Endothelial cell of umbilical vein (primary cell): ENCODE data around the gene ARHGEF16. TPM values are rescaled to one million over a fixed set of nuclear protein-coding genes. Genes with fewer than 3 reads are reported as not detected.

ENCODE experiments used
- BruUV-seq: library from RNA; stranded (reverse); fragments of 400-500 nt; replicated peaks from 2 replicates; lab custom pipeline; 2021; lab: Mats Ljungman, UMichigan
- CTCF ChIA-PET: fragments of 300-600, 350-600 bp; sonication (Branson Sonifier 250); formaldehyde crosslinking; loops from one replicate; lab custom pipeline; 2021; ENCODE audit warnings: antibody characterized with exemption, inconsistent platforms; lab: Charles Lee
- POLR2A ChIA-PET: fragments of 300-600, 350-600 bp; sonication (Branson Sonifier 250); formaldehyde crosslinking; loops from one replicate; lab custom pipeline; 2021; ENCODE audit warnings: antibody characterized with exemption, inconsistent platforms; lab: Charles Lee
- DNase-seq: peaks from one replicate; pipeline ENCODE4 v3.0.0-alpha.2; 2011; ENCODE audit warnings: low read depth, low spot score
- FAIRE-seq: peaks from 2 replicates; lab custom pipeline; 2011; peaks lifted over from hg19 to GRCh38; lab: Jason Lieb, UNC
- H2AFZ ChIP-seq: 2 replicates; pipeline ENCODE4 v1.6.0; 2012; ENCODE audit warnings: low read depth, low read length, control low read depth, inconsistent platforms
- H3K27ac ChIP-seq: 2 replicates; pipeline ENCODE4 v1.5.1; 2011; ENCODE audit warnings: low read depth, mild to moderate bottlenecking, control low read depth, low read length, moderate library complexity; ENCODE audit not compliant: insufficient read depth
- H3K27me3 ChIP-seq, 2 experiments: 2 replicates each; pipeline versions ENCODE4 v1.6.0 to v1.6.1; 2011; ENCODE audit warnings: low read length in 2 of 2, mixed read lengths in 1 of 2; ENCODE audit not compliant: control insufficient read depth in 2 of 2, insufficient read depth in 2 of 2
- H3K36me3 ChIP-seq, 2 experiments: 2 replicates in 1 of 2; 3 replicates in 1 of 2; pipeline ENCODE4 v1.5.1; 2011; ENCODE audit warnings: low read length in 2 of 2, mild to moderate bottlenecking in 1 of 2, moderate library complexity in 1 of 2; ENCODE audit not compliant: control insufficient read depth in 2 of 2, insufficient read depth in 2 of 2; ENCODE audit errors: extremely low read depth in 1 of 2
- H3K4me1 ChIP-seq: 3 replicates; pipeline ENCODE4 v1.5.1; 2011; ENCODE audit warnings: mild to moderate bottlenecking, low read length; ENCODE audit not compliant: control insufficient read depth, insufficient read depth; ENCODE audit errors: extremely low read depth
- H3K4me2 ChIP-seq: 2 replicates; pipeline ENCODE4 v1.6.1; 2011; ENCODE audit warnings: low read length, control low read depth, mixed read lengths; ENCODE audit not compliant: insufficient read depth
- H3K4me3 ChIP-seq, 3 experiments: fragments of 200-600 bp in 1 of 3; sonication (generic), shearing (Covaris generic) in 1 of 3; replicated peaks in 1 of 3; 2 replicates each; pipeline ENCODE4 v1.5.1; 2011 to 2016; ENCODE audit warnings: control low read depth in 3 of 3, low read length in 3 of 3, mild to moderate bottlenecking in 2 of 3, inconsistent platforms in 1 of 3, low read depth in 1 of 3, moderate library complexity in 1 of 3; ENCODE audit not compliant: insufficient read depth in 1 of 3
- H3K79me2 ChIP-seq: 2 replicates; pipeline ENCODE4 v1.6.0; 2012; ENCODE audit warnings: low read length, inconsistent platforms; ENCODE audit not compliant: control insufficient read depth, insufficient read depth
- H3K9ac ChIP-seq: replicated peaks from 2 replicates; pipeline ENCODE3; 2011; ENCODE audit warnings: low read length, control low read depth; ENCODE audit not compliant: insufficient read depth; ENCODE audit errors: extremely low read depth
- H3K9me1 ChIP-seq: replicated peaks from 3 replicates; pipeline ENCODE4 v1.6.0; 2011; ENCODE audit warnings: mild to moderate bottlenecking, low read length; ENCODE audit not compliant: control insufficient read depth, insufficient read depth; ENCODE audit errors: extremely low read depth
- H3K9me3 ChIP-seq: replicated peaks from 2 replicates; pipeline ENCODE4 v1.5.1; 2012; ENCODE audit warnings: low read length, inconsistent platforms; ENCODE audit not compliant: control insufficient read depth, insufficient read depth
- H4K20me1 ChIP-seq: replicated peaks from 2 replicates; pipeline ENCODE3; 2011; ENCODE audit warnings: mild to moderate bottlenecking, low read length; ENCODE audit not compliant: control insufficient read depth, insufficient read depth; ENCODE audit errors: extremely low read depth
- EZH2 ChIP-seq: IDR thresholded peaks from 2 replicates; pipeline ENCODE4 v1.6.1; 2012; ENCODE audit warnings: borderline replicate concordance, low read depth, mild to moderate bottlenecking, moderate library complexity, low read length, inconsistent platforms; ENCODE audit not compliant: severe bottlenecking
- FOS ChIP-seq: IDR thresholded peaks from 2 replicates; pipeline ENCODE4 v1.6.1; 2011; ENCODE audit warnings: mild to moderate bottlenecking, low read length, moderate library complexity, borderline replicate concordance; ENCODE audit not compliant: insufficient read depth
- GATA2 ChIP-seq: IDR thresholded peaks from 2 replicates; pipeline ENCODE4 v1.7.0; 2011; ENCODE audit warnings: low read depth, mild to moderate bottlenecking, moderate library complexity, mixed read lengths, low read length; ENCODE audit not compliant: insufficient read length, insufficient read depth
- JUN ChIP-seq: IDR thresholded peaks from 2 replicates; pipeline ENCODE4 v1.6.1; 2011; ENCODE audit warnings: borderline replicate concordance, low read depth; ENCODE audit not compliant: insufficient read length, insufficient read depth
- MYC ChIP-seq: IDR thresholded peaks from one replicate; pipeline ENCODE4 v1.6.1; 2011; ENCODE audit warnings: mild to moderate bottlenecking, low read depth, low read length
- POLR2A ChIP-seq: IDR thresholded peaks from 2 replicates; pipeline ENCODE4 v1.6.1; 2012; ENCODE audit warnings: low read depth, mild to moderate bottlenecking, control low read depth, low read length
- POLR2AphosphoS5 ChIP-seq: IDR thresholded peaks from 2 replicates; pipeline ENCODE4 v1.6.1; 2012; ENCODE audit warnings: low read depth, mild to moderate bottlenecking, control low read depth, low read length, moderate library complexity; ENCODE audit not compliant: insufficient read depth
- dilution Hi-C: fragments of 300-500 bp; cut with MboI; formaldehyde crosslinking; loops from one replicate; pipeline ENCODE4 v1.15.0; 2019; ENCODE audit warnings: low sequenced_read_pairs; ENCODE audit not compliant: extremely low pct_ligation_motif_present
- intact Hi-C: fragments of 100-400 bp; cut with micrococcal nuclease; formaldehyde crosslinking; loops from one replicate; pipeline ENCODE4 v1.10.0; 2022
- polyA plus RNA-seq, 4 experiments: library from polyadenylated mRNA; depleted of rRNA in 3 of 4; stranded (reverse) in 3 of 4; unstranded in 1 of 4; fragments of >200 nt; gene quantifications; 2 replicates each; pipeline versions ENCODE4 v1.2.1 to v1.2.3, GENCODE V29; 2011 to 2012; ENCODE audit warnings: missing spikeins in 1 of 4
- total RNA-seq: library from RNA; stranded (reverse); gene quantifications from 2 replicates; pipeline ENCODE4 v1.2.3, GENCODE V29; 2021
- TF ChIP-seq, protein P1 (sequence below): IDR thresholded peaks from 2 replicates; pipeline ENCODE4 v1.6.1; 2011; ENCODE audit not compliant: insufficient read depth, insufficient read length
- TF ChIP-seq, protein P2 (sequence below), 2 donors: IDR thresholded peaks; 1 replicate in 1 of 2; 2 replicates in 1 of 2; pipeline ENCODE4 v1.5.1; 2011; ENCODE audit warnings: low read length in 2 of 2, mild to moderate bottlenecking in 2 of 2, moderate library complexity in 2 of 2, control low read depth in 1 of 2, inconsistent platforms in 1 of 2, low read depth in 1 of 2; ENCODE audit not compliant: insufficient read depth in 1 of 2; ENCODE audit errors: extremely low read depth in 1 of 2

The ARHGEF16 gene
- total and polyA plus RNA-seq, 2 donors (not counting 3 experiments of a cell fraction or from before 2014, with no cell fraction given), result 0.52 to 1.3 TPM

DNA sequence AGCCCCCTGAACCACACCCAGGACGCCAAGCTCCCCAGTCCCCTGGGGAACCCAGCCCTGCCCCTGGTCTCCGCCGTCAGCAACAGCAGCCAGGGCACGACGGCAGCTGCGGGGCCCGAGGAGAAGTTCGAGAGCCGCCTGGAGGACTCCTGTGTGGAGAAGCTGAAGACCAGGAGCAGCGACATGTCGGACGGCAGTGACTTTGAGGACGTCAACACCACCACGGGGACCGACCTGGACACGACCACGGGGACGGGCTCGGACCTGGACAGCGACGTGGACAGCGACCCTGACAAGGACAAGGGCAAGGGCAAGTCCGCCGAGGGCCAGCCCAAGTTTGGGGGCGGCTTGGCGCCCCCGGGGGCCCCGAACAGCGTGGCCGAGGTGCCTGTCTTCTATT, 42.7 kb upstream of the ARHGEF16 start:
- Histone ChIP-seq H3K9me1 (no peaks in the 10 kb centered on the region), H2AFZ (no peak overlapping the region), H3K79me2 (no peaks in the 10 kb centered on the region), H3K27ac (no peak overlapping the region), H3K4me2 (no peak overlapping the region), H3K9ac (no peak overlapping the region), H3K27me3 (no peaks in the 10 kb centered on the region), H3K4me1 (no peaks in the 10 kb centered on the region), H3K36me3 (no peaks in the 10 kb centered on the region), H3K9me3 (no peaks in the 10 kb centered on the region), H3K4me3 (no peak overlapping the region), H4K20me1 (no peaks in the 10 kb centered on the region)
- TF ChIP-seq, protein P1, sequence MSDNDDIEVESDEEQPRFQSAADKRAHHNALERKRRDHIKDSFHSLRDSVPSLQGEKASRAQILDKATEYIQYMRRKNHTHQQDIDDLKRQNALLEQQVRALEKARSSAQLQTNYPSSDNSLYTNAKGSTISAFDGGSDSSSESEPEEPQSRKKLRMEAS, result no peak
- TF ChIP-seq MYC (no peak), POLR2A (no peak), FOS (no peak), JUN (no peak), GATA2 (no peak), EZH2 (no peak), POLR2AphosphoS5 (no peak)
- TF ChIP-seq, protein P2, sequence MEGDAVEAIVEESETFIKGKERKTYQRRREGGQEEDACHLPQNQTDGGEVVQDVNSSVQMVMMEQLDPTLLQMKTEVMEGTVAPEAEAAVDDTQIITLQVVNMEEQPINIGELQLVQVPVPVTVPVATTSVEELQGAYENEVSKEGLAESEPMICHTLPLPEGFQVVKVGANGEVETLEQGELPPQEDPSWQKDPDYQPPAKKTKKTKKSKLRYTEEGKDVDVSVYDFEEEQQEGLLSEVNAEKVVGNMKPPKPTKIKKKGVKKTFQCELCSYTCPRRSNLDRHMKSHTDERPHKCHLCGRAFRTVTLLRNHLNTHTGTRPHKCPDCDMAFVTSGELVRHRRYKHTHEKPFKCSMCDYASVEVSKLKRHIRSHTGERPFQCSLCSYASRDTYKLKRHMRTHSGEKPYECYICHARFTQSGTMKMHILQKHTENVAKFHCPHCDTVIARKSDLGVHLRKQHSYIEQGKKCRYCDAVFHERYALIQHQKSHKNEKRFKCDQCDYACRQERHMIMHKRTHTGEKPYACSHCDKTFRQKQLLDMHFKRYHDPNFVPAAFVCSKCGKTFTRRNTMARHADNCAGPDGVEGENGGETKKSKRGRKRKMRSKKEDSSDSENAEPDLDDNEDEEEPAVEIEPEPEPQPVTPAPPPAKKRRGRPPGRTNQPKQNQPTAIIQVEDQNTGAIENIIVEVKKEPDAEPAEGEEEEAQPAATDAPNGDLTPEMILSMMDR (IDR thresholded peaks at IDR 0.05; ENCODE audit: extremely low read depth in 1 of 2, insufficient read depth in 1 of 2, low read depth in 1 of 2, low read length in 2 of 2), result no peak
- no peak for FAIRE-seq
- intact Hi-C loops, result loop anchor here (10.0 kb wide), 1 partner anchor 767 kb away; no protein-coding TSS in a partner anchor
- POLR2A ChIA-PET, result no interaction called here
- CTCF ChIA-PET, result no interaction called here
- no peak for DNase-seq
- dilution Hi-C loops, result no loop called here
- no TSS peak for BruUV-seq
